HCEC 1CT (cell line): ENCODE results near the gene SEMA5A.

Experiments used
- DNase-seq: peaks from one replicate; pipeline ENCODE4 v3.0.0-alpha.2; 2017

SEMA5A gene

GRCh38 chr5:9513827-9514226 lies 32.0 kb downstream of the SEMA5A start:
- peak; percentile 59 for DNase-seq

DNA sequence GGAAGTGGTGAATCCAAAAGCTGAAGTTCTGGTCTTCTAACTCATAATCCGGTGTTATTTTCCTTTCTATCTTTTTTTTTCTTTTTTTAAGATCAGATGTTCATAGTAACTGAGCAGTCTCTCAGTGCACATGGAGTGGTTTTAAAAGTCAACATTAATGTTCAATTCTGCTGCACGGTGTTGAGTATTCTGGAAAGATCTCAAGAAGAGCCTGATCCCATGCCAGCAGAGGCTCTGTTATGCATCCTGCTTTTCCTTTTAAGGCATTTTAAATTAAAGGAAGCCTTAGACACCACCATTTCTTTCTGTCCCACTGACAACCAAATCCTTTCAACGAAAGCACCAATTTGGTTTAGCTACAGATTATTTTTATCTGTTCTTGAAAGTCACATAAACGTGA lies 33.4 kb downstream of the SEMA5A start:
- no peak for DNase-seq

DNA sequence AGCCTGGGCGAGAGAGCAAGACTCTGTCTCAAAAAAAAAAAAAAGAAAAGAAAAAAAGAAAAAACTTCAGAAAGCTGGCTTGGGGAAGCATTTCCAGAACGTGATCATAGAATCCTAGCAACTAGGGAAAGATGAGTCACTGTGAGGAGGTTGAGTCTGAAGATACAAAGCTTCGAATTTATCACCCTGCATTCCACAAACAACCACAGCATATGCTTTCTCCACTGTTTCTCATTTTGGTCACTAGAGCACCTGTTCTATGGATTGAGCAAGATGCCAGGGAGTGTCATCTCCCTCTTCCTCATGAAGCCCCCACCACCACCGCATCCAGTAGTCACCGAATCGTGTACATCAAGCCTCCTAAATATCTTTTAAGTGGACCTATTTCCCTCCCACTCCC lies 37.9 kb downstream of the SEMA5A start:
- DNase-seq = peak; percentile 73

- no peak for DNase-seq
Measured at GRCh38 chr5:9505225-9505624, 40.6 kb downstream of the SEMA5A start.

GRCh38 chr5:9502864-9503263 lies 43.0 kb downstream of the SEMA5A start:
- no peak for DNase-seq

DNA sequence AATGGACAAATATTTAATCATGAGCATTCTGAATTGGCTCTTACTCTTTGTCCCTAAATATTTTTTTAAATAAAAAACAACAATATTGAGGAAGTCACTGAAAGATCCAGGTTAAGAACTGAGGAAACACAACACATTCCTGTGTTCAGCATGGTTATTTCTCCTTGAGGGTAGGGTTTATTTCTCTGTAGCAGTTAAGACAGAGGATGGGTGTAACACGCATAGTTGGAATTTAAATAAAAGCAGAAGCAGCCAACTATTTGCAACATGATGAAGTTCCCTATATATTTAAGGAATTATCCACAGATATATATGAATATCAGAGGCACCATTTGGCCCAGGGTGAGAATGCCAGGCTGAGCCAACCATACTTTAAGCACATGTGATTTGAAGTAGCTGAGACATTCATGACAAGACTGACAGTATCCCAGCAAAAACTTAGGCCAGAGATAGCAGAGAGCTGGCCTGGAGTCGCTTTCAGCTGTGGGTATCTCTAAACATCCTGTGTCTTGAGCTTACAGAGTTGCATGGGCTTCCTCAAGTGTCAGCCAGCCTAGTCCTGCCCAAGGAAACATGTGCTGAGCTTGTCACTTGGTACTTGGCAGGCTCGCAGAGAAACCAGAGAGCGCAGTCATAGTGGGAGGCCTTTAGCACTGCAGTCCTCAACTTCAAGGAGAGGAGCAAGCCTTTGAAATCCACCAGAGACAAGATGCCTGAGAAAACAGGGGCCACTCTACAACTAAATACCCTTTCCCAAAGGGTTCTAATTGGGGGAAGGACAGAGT lies 43.6 kb downstream of the SEMA5A start:
- DNase-seq = no peak

- no peak for DNase-seq
Measured at GRCh38 chr5:9500625-9501024, 45.2 kb downstream of the SEMA5A start.

GRCh38 chr5:9500193-9500592 lies 45.7 kb downstream of the SEMA5A start:
- no peak for DNase-seq

- no peak for DNase-seq
Measured at GRCh38 chr5:9499498-9499876, 46.4 kb downstream of the SEMA5A start.

DNA sequence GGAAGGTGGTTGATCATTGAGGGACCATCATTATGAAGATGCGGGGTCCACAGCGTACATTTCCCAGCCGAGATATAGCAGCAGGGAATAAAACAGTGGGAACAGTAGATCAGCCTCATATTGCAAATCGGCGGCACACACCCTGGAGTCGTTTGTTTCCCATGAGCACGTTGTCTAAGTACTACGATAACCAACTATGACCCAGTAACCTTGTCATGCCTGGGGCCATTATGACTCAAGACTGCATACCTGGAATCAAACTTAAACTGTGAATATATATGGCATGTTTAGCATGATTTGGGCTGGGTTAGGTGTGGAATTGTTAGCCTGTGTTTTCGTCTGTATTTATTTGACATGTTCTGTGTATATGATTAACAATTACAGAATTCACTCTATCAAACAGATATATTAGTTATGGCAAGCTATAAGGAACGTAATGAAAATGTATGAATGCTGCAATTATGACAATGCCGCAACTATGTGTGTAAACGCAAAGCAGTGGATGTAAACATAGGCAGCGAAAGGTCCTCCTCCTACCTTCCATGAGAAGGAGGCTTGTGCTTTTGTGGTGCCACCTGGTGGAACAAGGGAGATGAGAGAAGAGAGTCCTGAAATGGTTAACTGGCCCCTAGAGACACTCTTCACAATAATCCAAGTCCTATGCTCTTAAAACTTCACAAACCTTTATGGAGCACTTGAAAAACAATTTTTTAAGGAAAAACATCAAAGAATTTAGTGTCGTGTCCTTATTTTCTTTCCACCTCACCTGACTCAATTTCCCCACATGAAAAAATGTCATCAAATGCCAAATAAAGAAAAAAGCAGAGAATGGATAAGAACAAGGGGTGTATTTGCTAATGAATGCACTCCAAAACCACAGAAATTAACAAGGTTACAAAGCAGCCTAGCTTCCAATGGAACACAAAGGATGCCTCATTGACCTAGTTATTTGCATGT lies 47.1 kb downstream of the SEMA5A start:
- DNase-seq = peak; percentile 47

- no peak for DNase-seq
Measured at GRCh38 chr5:9497347-9497746, 48.5 kb downstream of the SEMA5A start.

DNA sequence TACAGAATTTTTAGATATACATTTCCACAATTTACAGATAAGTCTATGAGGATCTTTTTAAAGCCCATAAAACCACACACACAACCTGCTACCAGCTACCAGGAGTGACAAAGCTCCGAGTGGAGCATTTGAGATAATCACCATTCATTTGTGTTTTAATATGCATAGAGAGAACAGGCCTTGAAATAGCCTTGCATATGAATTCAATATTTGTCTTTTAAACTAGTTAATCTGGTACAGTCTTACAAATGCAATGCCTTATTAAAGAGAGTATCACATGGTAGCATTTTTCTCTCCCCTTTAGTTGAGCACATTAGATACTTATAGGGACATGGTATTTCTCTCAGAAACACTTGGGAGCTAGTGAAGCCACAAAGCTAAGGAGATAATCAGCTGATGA lies 49.1 kb downstream of the SEMA5A start:
- no peak for DNase-seq

DNA sequence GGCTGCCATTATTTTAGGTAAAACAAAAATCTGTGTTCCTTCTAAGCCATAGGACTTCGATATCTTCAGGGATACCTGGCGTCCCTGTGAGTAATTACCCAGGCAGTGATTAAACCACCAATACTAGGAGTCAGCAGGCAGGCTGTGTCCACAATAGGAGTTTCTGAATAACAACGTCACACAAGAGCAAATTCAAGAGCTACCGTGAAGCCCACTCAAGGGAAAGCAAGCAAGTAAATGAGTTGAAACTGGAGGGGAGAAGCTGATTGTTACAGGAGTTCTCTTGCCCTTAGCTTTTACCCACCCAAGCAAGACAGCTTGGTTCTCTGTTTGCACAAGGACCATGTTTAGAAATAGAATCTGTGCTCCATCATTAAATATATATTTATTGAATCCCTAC lies 50.8 kb downstream of the SEMA5A start:
- DNase-seq = no peak

GRCh38 chr5:9494301-9494700 lies 51.6 kb downstream of the SEMA5A start:
- no peak for DNase-seq

DNA sequence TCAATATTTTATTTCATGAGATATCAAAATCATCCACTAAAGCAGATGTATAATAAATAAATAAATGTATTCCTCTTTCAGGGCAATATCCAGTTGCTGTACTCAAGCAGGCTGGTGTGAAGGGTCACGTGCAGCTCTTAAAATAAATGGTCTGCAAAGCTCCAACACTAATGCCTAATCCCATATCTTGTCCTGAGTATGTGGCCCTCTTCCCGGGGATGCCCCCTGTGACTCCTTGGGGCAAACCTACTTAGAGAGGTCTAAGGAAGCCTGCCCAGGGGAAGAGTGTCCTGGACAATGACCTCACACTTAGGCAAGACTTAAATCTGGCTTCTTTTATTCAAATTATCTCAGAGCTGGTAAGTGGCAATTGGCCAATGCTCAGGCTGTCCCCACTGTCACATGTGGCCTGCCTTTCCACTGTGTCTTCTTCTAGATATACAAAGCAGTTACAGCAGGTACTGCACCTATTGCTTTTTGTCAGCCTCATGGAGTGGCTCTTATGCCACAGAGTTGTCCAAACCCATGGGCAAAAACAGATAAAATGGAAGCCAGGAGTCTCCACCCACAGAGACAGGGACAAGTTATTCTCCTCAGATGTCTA lies 55.3 kb downstream of the SEMA5A start:
- DNase-seq = no peak

DNA sequence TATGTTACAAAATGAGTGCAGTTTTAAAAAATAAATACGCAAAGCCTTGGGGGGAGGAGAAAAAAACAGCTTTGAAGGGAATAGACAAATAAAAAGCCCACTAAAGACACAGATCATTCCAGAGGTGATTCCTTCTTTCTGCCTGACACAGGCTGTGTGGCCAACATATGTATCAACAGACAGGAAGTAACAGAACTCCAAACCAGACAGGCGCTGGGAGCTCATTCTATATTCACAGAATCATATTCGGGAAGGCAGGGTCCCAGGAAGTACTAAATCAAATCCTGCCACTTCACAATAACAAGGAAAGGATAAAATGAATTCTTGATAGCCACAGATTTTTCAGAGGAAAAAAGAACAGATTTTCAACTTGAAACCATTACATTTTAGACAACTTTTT lies 62.1 kb downstream of the SEMA5A start:
- peak; percentile 18 for DNase-seq

GRCh38 chr5:9483243-9483642 lies 62.6 kb downstream of the SEMA5A start:
- DNase-seq = peak; percentile 71

GRCh38 chr5:9482381-9482780 lies 63.5 kb downstream of the SEMA5A start:
- DNase-seq = no peak

GRCh38 chr5:9480499-9480898 lies 65.4 kb downstream of the SEMA5A start:
- no peak for DNase-seq

GRCh38 chr5:9479990-9480389 lies 65.9 kb downstream of the SEMA5A start:
- no peak for DNase-seq

GRCh38 chr5:9479361-9479760 lies 66.5 kb downstream of the SEMA5A start:
- peak; percentile 77 for DNase-seq

- no peak for DNase-seq
Measured at GRCh38 chr5:9477537-9477936, 68.3 kb downstream of the SEMA5A start.

DNA sequence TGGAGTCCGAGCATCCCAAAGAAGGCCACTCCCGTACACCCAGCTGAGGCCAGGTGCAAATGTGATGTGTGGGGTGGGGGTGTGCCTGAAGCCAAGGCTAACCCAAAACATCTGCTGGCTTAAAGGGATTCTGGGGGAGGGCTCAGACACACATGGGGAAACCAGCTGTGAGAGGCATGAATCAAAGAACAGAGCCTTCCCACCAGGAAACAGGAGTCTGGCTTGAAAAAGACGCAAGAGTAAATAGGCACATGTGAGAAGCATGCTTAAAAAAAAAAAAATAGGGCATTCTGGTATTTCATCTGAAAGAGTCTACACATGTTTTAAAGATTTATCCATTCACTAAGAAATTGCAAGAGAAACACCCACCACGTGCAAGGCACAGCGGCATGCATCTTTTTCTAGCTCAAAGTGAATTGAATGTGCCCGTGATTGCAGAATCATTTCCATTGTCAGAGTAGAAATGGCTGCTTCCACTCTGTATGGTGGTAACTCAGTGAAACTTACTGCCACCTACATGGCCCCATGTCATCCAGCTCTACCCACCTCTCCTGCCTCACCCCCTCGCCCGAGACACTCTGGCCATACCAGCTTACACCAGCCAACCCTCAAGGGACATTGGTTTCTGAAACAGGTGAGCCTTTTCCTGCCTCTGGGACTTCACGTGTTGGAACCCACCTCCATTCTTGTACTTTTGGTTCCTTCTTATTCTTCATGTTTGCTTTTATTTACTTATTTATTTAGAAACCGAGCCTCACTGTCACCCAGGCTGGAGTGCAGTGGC lies 71.5 kb downstream of the SEMA5A start:
- no peak for DNase-seq
